Lung (tissue), 12 donors: ENCODE results near the gene KNOP1. TPM values are rescaled to one million over a fixed set of nuclear protein-coding genes. Genes with fewer than 3 reads are reported as not detected.

Experiments used
- ATAC-seq: fragments of 200-7000 bp; cut with Tn5 transposase; one replicate; pipeline ENCODE4 v1.9.1; 2020; ENCODE audit warnings: moderate number of reproducible peaks; ENCODE audit not compliant: insufficient read depth, low FRiP score
- DNase-seq, 3 donors: peaks; one replicate each; pipeline ENCODE4 v3.0.0-alpha.2; 2013 to 2017
- H3K27ac ChIP-seq, 2 donors: one replicate each; pipeline ENCODE4 v1.5.1; 2013; ENCODE audit warnings: mild to moderate bottlenecking in 2 of 2, moderate library complexity in 2 of 2, control low read depth in 1 of 2, inconsistent platforms in 1 of 2, low read depth in 1 of 2, low read length in 1 of 2
- H3K27me3 ChIP-seq, 3 donors: one replicate each; pipeline ENCODE4 v1.5.1; 2013; ENCODE audit warnings: low read length in 2 of 3; ENCODE audit not compliant: control insufficient read depth in 3 of 3, insufficient read depth in 3 of 3
- H3K36me3 ChIP-seq, 4 donors: one replicate each; pipeline ENCODE4 v1.5.1; 2013; ENCODE audit warnings: low read length in 4 of 4, mild to moderate bottlenecking in 1 of 4, moderate library complexity in 1 of 4; ENCODE audit not compliant: control insufficient read depth in 4 of 4, insufficient read depth in 4 of 4
- H3K4me1 ChIP-seq, 5 donors: one replicate each; pipeline ENCODE4 v1.5.1; 2013; ENCODE audit warnings: low read length in 5 of 5, mild to moderate bottlenecking in 2 of 5, moderate library complexity in 1 of 5; ENCODE audit not compliant: control insufficient read depth in 5 of 5, insufficient read depth in 5 of 5
- H3K4me3 ChIP-seq: one replicate; pipeline ENCODE4 v1.5.1; 2013; ENCODE audit warnings: mild to moderate bottlenecking, control low read depth, moderate library complexity
- H3K9ac ChIP-seq, 2 donors: one replicate each; pipeline ENCODE4 v1.5.1; 2013; ENCODE audit warnings: low read length in 2 of 2, control low read depth in 1 of 2; ENCODE audit not compliant: insufficient read depth in 1 of 2
- H3K9me3 ChIP-seq, 4 donors: one replicate each; pipeline ENCODE4 v1.5.1; 2013; ENCODE audit warnings: low read length in 3 of 4, mild to moderate bottlenecking in 1 of 4, moderate library complexity in 1 of 4; ENCODE audit not compliant: control insufficient read depth in 4 of 4, insufficient read depth in 3 of 4
- WGBS, 2 donors: extraction: QIAGEN DNeasy Blood & Tissue Kit; methylation state at CpG; one replicate each; pipeline ENCODE4 v1.1.7; 2013; 5-methylcytosine and 5-hydroxymethylcytosine counted together
- polyA plus RNA-seq, 2 donors: library from polyadenylated mRNA; stranded (reverse); fragments of 200-250 nt; gene quantifications; one replicate each; pipeline ENCODE4 v1.2.1, GENCODE V29; 2013
- total RNA-seq, 2 donors: library from RNA; depleted of rRNA in 1 of 2; stranded (reverse); fragments of >200 nt in 1 of 2; gene quantifications; one replicate each; pipeline ENCODE4 v1.2.1, GENCODE V29; 2014 to 2021
- TF ChIP-seq, protein P1 (sequence below): IDR thresholded peaks from 2 replicates; pipeline ENCODE4 v1.5.1; 2012; ENCODE audit warnings: mild to moderate bottlenecking; ENCODE audit errors: control extremely low read depth, extremely low read depth
- donor health status: control.
- donor health status: control.
- donor health status: Bipolar disorder and iron deficiency.
- donor health status: healthy.
- donor health status: DM: yes; HTN: yes; CAD: no.

KNOP1 gene
- total and polyA plus RNA-seq, 4 donors: 11.7 to 14.7 (median 13.5) TPM

DNA sequence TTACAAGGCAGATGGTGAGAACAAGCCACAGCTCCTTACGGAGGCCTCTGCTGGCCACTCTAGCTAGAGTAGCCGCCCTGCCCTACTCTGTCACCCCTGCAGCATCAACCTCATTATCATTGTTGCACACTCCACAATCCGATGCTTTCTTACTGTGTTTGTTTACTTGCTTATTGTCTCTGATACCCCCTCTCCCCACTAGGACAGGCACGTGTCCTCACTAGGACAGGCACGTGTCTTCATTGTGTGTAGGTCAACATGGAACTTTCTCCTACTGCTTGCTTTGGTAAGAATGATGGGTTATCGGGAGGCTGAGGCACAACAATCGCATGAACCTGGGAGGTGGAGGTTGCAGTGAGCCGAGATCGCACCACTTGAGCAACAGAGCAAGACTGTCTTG is 63.9 kb downstream of the KNOP1 start:
- no peaks in the 10 kb centered on the region for H3K27me3 ChIP-seq
- DNase-seq: no peak
- H3K4me3 ChIP-seq: no peak overlapping the region
- peaks cover 21 to 51% (median 29%) of the 10 kb centered on the region in 4 donors for H3K36me3 ChIP-seq
- no peaks in the 10 kb centered on the region for H3K4me1 ChIP-seq
- no peak overlapping the region for H3K27ac ChIP-seq
- ATAC-seq: no peak
- H3K9ac ChIP-seq: no peak overlapping the region
- TF ChIP-seq, protein P1, sequence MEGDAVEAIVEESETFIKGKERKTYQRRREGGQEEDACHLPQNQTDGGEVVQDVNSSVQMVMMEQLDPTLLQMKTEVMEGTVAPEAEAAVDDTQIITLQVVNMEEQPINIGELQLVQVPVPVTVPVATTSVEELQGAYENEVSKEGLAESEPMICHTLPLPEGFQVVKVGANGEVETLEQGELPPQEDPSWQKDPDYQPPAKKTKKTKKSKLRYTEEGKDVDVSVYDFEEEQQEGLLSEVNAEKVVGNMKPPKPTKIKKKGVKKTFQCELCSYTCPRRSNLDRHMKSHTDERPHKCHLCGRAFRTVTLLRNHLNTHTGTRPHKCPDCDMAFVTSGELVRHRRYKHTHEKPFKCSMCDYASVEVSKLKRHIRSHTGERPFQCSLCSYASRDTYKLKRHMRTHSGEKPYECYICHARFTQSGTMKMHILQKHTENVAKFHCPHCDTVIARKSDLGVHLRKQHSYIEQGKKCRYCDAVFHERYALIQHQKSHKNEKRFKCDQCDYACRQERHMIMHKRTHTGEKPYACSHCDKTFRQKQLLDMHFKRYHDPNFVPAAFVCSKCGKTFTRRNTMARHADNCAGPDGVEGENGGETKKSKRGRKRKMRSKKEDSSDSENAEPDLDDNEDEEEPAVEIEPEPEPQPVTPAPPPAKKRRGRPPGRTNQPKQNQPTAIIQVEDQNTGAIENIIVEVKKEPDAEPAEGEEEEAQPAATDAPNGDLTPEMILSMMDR: no peak
- peaks cover 0 to 3% (median 0%) of the 10 kb centered on the region in 4 donors for H3K9me3 ChIP-seq
- 91 to 95% methylated on average over 9 of the region's 9 CpGs for WGBS, 2 donors

Other genes with a start within 250 kb of the KNOP1 start
- 10 to 100 TPM; 72.0 to 74.9 TPM for gene GDE1, start 196.1 kb downstream of the KNOP1 start, total RNA-seq
- gene GDE1, start 196.1 kb downstream of the KNOP1 start, polyA plus RNA-seq: 10 to 100 TPM; 38.7 to 50.8 TPM
- gene CCP110, start 194.3 kb downstream of the KNOP1 start, total RNA-seq: 10 to 100 TPM; 22.0 to 67.9 TPM
- gene CCP110, start 194.3 kb downstream of the KNOP1 start, polyA plus RNA-seq: 1 to 10 TPM; 7.4 to 8.7 TPM
- 10 to 100 TPM; 60.1 to 65.4 TPM for gene VPS35L, start 162.5 kb downstream of the KNOP1 start, total RNA-seq
- gene VPS35L, start 162.5 kb downstream of the KNOP1 start, polyA plus RNA-seq: 10 to 100 TPM; 27.4 to 34.0 TPM
- gene IQCK, start within 50 bp of the KNOP1 start, total RNA-seq: 10 to 100 TPM; 26.6 to 27.0 TPM
- gene IQCK, start within 50 bp of the KNOP1 start, polyA plus RNA-seq: 10 to 100 TPM; 12.7 to 14.1 TPM
- gene GPRC5B, start 166.6 kb upstream of the KNOP1 start, total RNA-seq: 10 to 100 TPM; 11.7 to 21.2 TPM
- gene GPRC5B, start 166.6 kb upstream of the KNOP1 start, polyA plus RNA-seq: 1 to 10 TPM; 6.8 to 7.3 TPM